D721Med (cell line): Measurements from ENCODE around the gene SLC2A6.

Source experiments
- DNase-seq: peaks from one replicate; pipeline ENCODE4 v3.0.0; 2011; ENCODE audit warnings: low spot score; ENCODE audit not compliant: insufficient read length
- FAIRE-seq: peaks from 2 replicates; lab custom pipeline; 2011; peaks lifted over from hg19 to GRCh38; lab: Jason Lieb, UNC
- CTCF ChIP-seq: IDR thresholded peaks from 2 replicates; pipeline ENCODE4 v1.5.1; 2012; ENCODE audit warnings: mild to moderate bottlenecking, control low read depth; ENCODE audit not compliant: insufficient read depth; ENCODE audit errors: missing control alignments

Gene SLC2A6

GRCh38 chr9:133515240-133515610 is 36.3 kb upstream of the SLC2A6 start:
- DNase-seq (no peak), FAIRE-seq (no peak)
- TF ChIP-seq CTCF = no peak

- DNase-seq (no peak), FAIRE-seq (no peak)
- no peak for TF ChIP-seq CTCF
Measured at GRCh38 chr9:133514460-133515239, 35.8 kb upstream of the SLC2A6 start.

- no peak for FAIRE-seq
- no peak for DNase-seq
- TF ChIP-seq CTCF = no peak
Measured at GRCh38 chr9:133513214-133514100, 34.6 kb upstream of the SLC2A6 start.

- no peak for FAIRE-seq
- TF ChIP-seq CTCF = no peak
- DNase-seq = no peak
Measured at GRCh38 chr9:133512253-133513213, 33.6 kb upstream of the SLC2A6 start.

- TF ChIP-seq CTCF = no peak
- no peak for DNase-seq
- no peak for FAIRE-seq
Measured at GRCh38 chr9:133511607-133512006, 32.7 kb upstream of the SLC2A6 start.

GRCh38 chr9:133510926-133511505 is 32.1 kb upstream of the SLC2A6 start:
- FAIRE-seq = no peak
- DNase-seq = no peak
- TF ChIP-seq CTCF = no peak
